Right lobe of liver (tissue), 4 donors: Measurements from ENCODE around the gene TM7SF3.

Source experiments
- POLR2A ChIP-seq: fragments of 450-650 bp; IDR thresholded peaks from one replicate; pipeline ENCODE4 v1.6.1; 2017; ENCODE audit warnings: antibody characterized with exemption, mild to moderate bottlenecking
- TF ChIP-seq, protein P1 (sequence below), 4 donors: fragments of 200-600 bp in 3 of 4; fragments of 450-650 bp in 1 of 4; IDR thresholded peaks; one replicate each; pipeline versions ENCODE4 v1.5.1 to v1.8.0; 2016 to 2022; ENCODE audit warnings: antibody characterized with exemption in 4 of 4, mild to moderate bottlenecking in 2 of 4
- donor health status: DM: no; HTN: no; CAD: no.
- donor health status: DM: no; HTN: no; CAD: no.
- donor health status: DM: no; HTN: yes; CAD: no.

DNA sequence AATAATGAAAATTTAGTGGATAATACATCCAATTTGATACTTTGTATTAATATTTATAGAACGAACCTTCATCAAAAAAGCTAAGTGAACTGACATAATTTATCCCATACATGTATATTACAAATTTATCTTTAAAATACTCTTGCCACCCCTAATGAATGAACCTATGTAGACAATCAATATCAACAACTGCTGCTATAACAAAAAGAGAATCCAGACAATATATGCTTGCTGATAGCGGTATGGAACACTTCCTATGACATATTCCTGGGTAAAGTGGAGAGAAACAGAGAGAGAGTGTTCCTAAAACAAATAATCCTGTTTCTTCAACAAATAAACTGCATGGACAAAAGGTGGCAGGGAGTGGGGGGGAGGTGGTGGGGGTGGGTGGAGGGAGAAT lies 31.3 kb downstream of the TM7SF3 start:
- TF ChIP-seq, protein P1, sequence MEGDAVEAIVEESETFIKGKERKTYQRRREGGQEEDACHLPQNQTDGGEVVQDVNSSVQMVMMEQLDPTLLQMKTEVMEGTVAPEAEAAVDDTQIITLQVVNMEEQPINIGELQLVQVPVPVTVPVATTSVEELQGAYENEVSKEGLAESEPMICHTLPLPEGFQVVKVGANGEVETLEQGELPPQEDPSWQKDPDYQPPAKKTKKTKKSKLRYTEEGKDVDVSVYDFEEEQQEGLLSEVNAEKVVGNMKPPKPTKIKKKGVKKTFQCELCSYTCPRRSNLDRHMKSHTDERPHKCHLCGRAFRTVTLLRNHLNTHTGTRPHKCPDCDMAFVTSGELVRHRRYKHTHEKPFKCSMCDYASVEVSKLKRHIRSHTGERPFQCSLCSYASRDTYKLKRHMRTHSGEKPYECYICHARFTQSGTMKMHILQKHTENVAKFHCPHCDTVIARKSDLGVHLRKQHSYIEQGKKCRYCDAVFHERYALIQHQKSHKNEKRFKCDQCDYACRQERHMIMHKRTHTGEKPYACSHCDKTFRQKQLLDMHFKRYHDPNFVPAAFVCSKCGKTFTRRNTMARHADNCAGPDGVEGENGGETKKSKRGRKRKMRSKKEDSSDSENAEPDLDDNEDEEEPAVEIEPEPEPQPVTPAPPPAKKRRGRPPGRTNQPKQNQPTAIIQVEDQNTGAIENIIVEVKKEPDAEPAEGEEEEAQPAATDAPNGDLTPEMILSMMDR (IDR thresholded peaks at IDR 0.05) = no peak
- no peak for TF ChIP-seq POLR2A
